Measurements from ENCODE around the gene VWC2L. TPM values are rescaled to one million over a fixed set of nuclear protein-coding genes. Genes with fewer than 3 reads are reported as not detected.

VWC2L gene
- total and polyA plus RNA-seq, 2 donors (not counting 3 experiments of a cell fraction or from before 2014, with no cell fraction given), result not detected

GRCh38 chr2:214577769-214578168 lies 166.9 kb downstream of the VWC2L start:
- no peaks in the 10 kb centered on the region for H3K9me1 ChIP-seq (replicated peaks; ENCODE audit: control insufficient read depth, extremely low read depth, insufficient read depth, low read length)
- H3K9ac ChIP-seq (replicated peaks; ENCODE audit: extremely low read depth, insufficient read depth, low read length), result no peak overlapping the region
- no peaks in the 10 kb centered on the region for H3K36me3 ChIP-seq (ENCODE audit: control insufficient read depth in 2 of 2, extremely low read depth in 1 of 2, insufficient read depth in 2 of 2, low read length in 2 of 2)
- no peaks in the 10 kb centered on the region for H3K79me2 ChIP-seq (ENCODE audit: control insufficient read depth, insufficient read depth, low read length)
- no peaks in the 10 kb centered on the region for H4K20me1 ChIP-seq (replicated peaks; ENCODE audit: control insufficient read depth, extremely low read depth, insufficient read depth, low read length)
- dilution Hi-C loops (cut with MboI; ENCODE audit: extremely low pct_ligation_motif_present, low sequenced_read_pairs), result no loop called here
- no peak for TF ChIP-seq MYC (IDR thresholded peaks at IDR 0.05; ENCODE audit: low read depth, low read length)
- TF ChIP-seq POLR2A (IDR thresholded peaks at IDR 0.05; ENCODE audit: low read depth, low read length), result no peak
- no peak for TF ChIP-seq EZH2 (IDR thresholded peaks at IDR 0.05; ENCODE audit: borderline replicate concordance, low read depth, low read length, severe bottlenecking)
- TF ChIP-seq FOS (IDR thresholded peaks at IDR 0.05; ENCODE audit: borderline replicate concordance, insufficient read depth, low read length), result no peak
- no peak for TF ChIP-seq MAX (IDR thresholded peaks at IDR 0.05; ENCODE audit: insufficient read depth, insufficient read length)
- TF ChIP-seq JUN (IDR thresholded peaks at IDR 0.05; ENCODE audit: borderline replicate concordance, insufficient read depth, insufficient read length, low read depth), result no peak
- TF ChIP-seq CTCF (IDR thresholded peaks at IDR 0.05; ENCODE audit: extremely low read depth in 1 of 2, insufficient read depth in 1 of 2, low read depth in 1 of 2, low read length in 2 of 2), result no peak
- no peaks in the 10 kb centered on the region for H3K27me3 ChIP-seq (ENCODE audit: control insufficient read depth in 2 of 2, insufficient read depth in 2 of 2, low read length in 2 of 2)
- FAIRE-seq (no peak), DNase-seq (ENCODE audit: low read depth, low spot score) (no peak)
- no TSS peak for BruUV-seq (replicated peaks)
- ChIA-PET CTCF (no interaction called here), POLR2A (no interaction called here)
- H3K4me2 ChIP-seq (ENCODE audit: insufficient read depth, low read length), result no peak overlapping the region
- no peak overlapping the region for H3K27ac ChIP-seq (ENCODE audit: insufficient read depth, low read depth, low read length)
- H3K4me1 ChIP-seq (ENCODE audit: control insufficient read depth, extremely low read depth, insufficient read depth, low read length), result no peaks in the 10 kb centered on the region
- intact Hi-C loops (cut with micrococcal nuclease), result no loop called here
- no peaks in the 10 kb centered on the region for H3K9me3 ChIP-seq (replicated peaks; ENCODE audit: control insufficient read depth, insufficient read depth, low read length)
- H2AFZ ChIP-seq (ENCODE audit: low read depth, low read length), result no peak overlapping the region
- no peak overlapping the region for H3K4me3 ChIP-seq (replicated peaks in 1 of 3; ENCODE audit: insufficient read depth in 1 of 3, low read depth in 1 of 3, low read length in 3 of 3)
